H1 (cell line): ENCODE results near the gene WFIKKN1. TPM values are rescaled to one million over a fixed set of nuclear protein-coding genes. Genes with fewer than 3 reads are reported as not detected.

ENCODE experiments used
- CTCF ChIA-PET: fragments of 300-600 bp; sonication (Branson Sonifier 250); formaldehyde crosslinking; loops from one replicate; lab custom pipeline; 2021; ENCODE audit not compliant: partially characterized antibody; lab: Charles Lee
- POLR2A ChIA-PET: fragments of 300-600 bp; sonication (Branson Sonifier 250); formaldehyde crosslinking; loops from one replicate; lab custom pipeline; 2021; ENCODE audit warnings: inconsistent platforms; ENCODE audit not compliant: partially characterized antibody; lab: Charles Lee
- DNase-seq, 2 experiments: peaks; one replicate each; pipeline versions ENCODE4 v3.0.0 to v3.0.0-alpha.2; 2010 to 2022; ENCODE audit warnings: low spot score in 2 of 2, low read depth in 1 of 2, mixed read lengths in 1 of 2
- FAIRE-seq: peaks from 2 replicates; lab custom pipeline; 2011; peaks lifted over from hg19 to GRCh38; lab: Jason Lieb, UNC
- H2AFZ ChIP-seq: 2 replicates; pipeline ENCODE4 v1.8.1; 2012; ENCODE audit warnings: low read length, inconsistent platforms
- H2AK5ac ChIP-seq: 2 replicates; pipeline ENCODE4 v1.6.1; 2013; ENCODE audit warnings: low read depth, low read length
- H2BK120ac ChIP-seq: replicated peaks from 2 replicates; pipeline ENCODE3; 2013; ENCODE audit warnings: low read depth, low read length, inconsistent platforms
- H2BK12ac ChIP-seq: 2 replicates; pipeline ENCODE4 v1.6.1; 2013; ENCODE audit warnings: low read depth, low read length
- H2BK15ac ChIP-seq: 2 replicates; pipeline ENCODE4 v1.6.1; 2013; ENCODE audit warnings: low read length
- H2BK20ac ChIP-seq: 2 replicates; pipeline ENCODE4 v1.6.1; 2013; ENCODE audit warnings: low read length
- H2BK5ac ChIP-seq: 2 replicates; pipeline ENCODE4 v1.6.1; 2013; ENCODE audit warnings: low read depth, low read length
- H3K14ac ChIP-seq: 2 replicates; pipeline ENCODE4 v1.6.1; 2013; ENCODE audit warnings: inconsistent platforms; ENCODE audit not compliant: insufficient read length
- H3K18ac ChIP-seq: 2 replicates; pipeline ENCODE4 v1.6.1; 2013; ENCODE audit warnings: low read length; ENCODE audit errors: extremely low read depth
- H3K23ac ChIP-seq: 2 replicates; pipeline ENCODE4 v1.6.1; 2013; ENCODE audit warnings: inconsistent platforms; ENCODE audit not compliant: insufficient read length
- H3K23me2 ChIP-seq: 2 replicates; pipeline ENCODE4 v1.6.1; 2013; ENCODE audit warnings: low read depth, low read length
- H3K27ac ChIP-seq: 2 replicates; pipeline ENCODE4 v1.6.1; 2011; ENCODE audit warnings: low read depth, low read length, inconsistent platforms
- H3K27me3 ChIP-seq, 4 experiments: replicated peaks in 1 of 4; 1 replicate in 1 of 4; 2 replicates in 3 of 4; pipeline versions ENCODE4 v1.6.1 to v1.8.1; 2011 to 2013; ENCODE audit warnings: low read length in 3 of 4, mild to moderate bottlenecking in 3 of 4, inconsistent platforms in 2 of 4, mixed read lengths in 2 of 4, moderate library complexity in 1 of 4; ENCODE audit not compliant: control insufficient read depth in 3 of 4, insufficient read depth in 3 of 4; ENCODE audit errors: extremely low read depth in 1 of 4
- H3K36me3 ChIP-seq, 4 experiments: 2 replicates each; pipeline versions ENCODE4 v1.6.1 to v1.8.1; 2011 to 2013; ENCODE audit warnings: mild to moderate bottlenecking in 4 of 4, low read length in 3 of 4, moderate library complexity in 2 of 4, control low read depth in 1 of 4, inconsistent platforms in 1 of 4; ENCODE audit not compliant: insufficient read depth in 4 of 4, control insufficient read depth in 2 of 4
- H3K4ac ChIP-seq: replicated peaks from 2 replicates; pipeline ENCODE3; 2013; ENCODE audit warnings: low read length, low read depth, mixed read lengths, inconsistent platforms; ENCODE audit not compliant: insufficient read length
- H3K4me1 ChIP-seq, 4 experiments: replicated peaks in 1 of 4; 1 replicate in 1 of 4; 2 replicates in 3 of 4; pipeline versions ENCODE4 v1.6.1 to v1.8.1; 2011 to 2013; ENCODE audit warnings: low read length in 3 of 4, inconsistent platforms in 2 of 4, mixed read lengths in 1 of 4; ENCODE audit not compliant: insufficient read depth in 4 of 4, control insufficient read depth in 3 of 4
- H3K4me2 ChIP-seq, 2 experiments: 2 replicates each; pipeline versions ENCODE4 v1.6.1 to v1.8.1; 2011 to 2013; ENCODE audit warnings: low read depth in 2 of 2, low read length in 2 of 2, control low read depth in 1 of 2, inconsistent platforms in 1 of 2, mild to moderate bottlenecking in 1 of 2; ENCODE audit not compliant: insufficient read depth in 1 of 2
- H3K4me3 ChIP-seq, 4 experiments: fragments of 200-600, 300-600 bp in 1 of 4; sonication (generic), shearing (Covaris generic), sonication (Bioruptor Twin) in 1 of 4; 2 replicates each; pipeline versions ENCODE4 v1.5.1 to v1.8.1; 2011 to 2016; ENCODE audit warnings: low read length in 4 of 4, low read depth in 3 of 4, control low read depth in 2 of 4, inconsistent platforms in 2 of 4, mild to moderate bottlenecking in 2 of 4, mixed read lengths in 1 of 4, moderate library complexity in 1 of 4; ENCODE audit not compliant: insufficient read depth in 2 of 4; ENCODE audit errors: extremely low read depth in 1 of 4
- H3K56ac ChIP-seq: replicated peaks from 2 replicates; pipeline ENCODE3; 2013; ENCODE audit warnings: low read depth, mild to moderate bottlenecking, mixed read lengths, low read length, inconsistent platforms; ENCODE audit not compliant: insufficient read length
- H3K79me1 ChIP-seq: 2 replicates; pipeline ENCODE4 v1.6.1; 2013; ENCODE audit warnings: low read depth, low read length, control low read depth
- H3K79me2 ChIP-seq, 2 experiments: 2 replicates each; pipeline versions ENCODE4 v1.6.1 to v1.8.1; 2012 to 2013; ENCODE audit warnings: low read length in 2 of 2, mild to moderate bottlenecking in 2 of 2, inconsistent platforms in 1 of 2; ENCODE audit not compliant: insufficient read depth in 2 of 2, control insufficient read depth in 1 of 2
- H3K9ac ChIP-seq, 4 experiments: replicated peaks in 1 of 4; 1 replicate in 1 of 4; 2 replicates in 3 of 4; pipeline versions ENCODE4 v1.6.1 to v1.8.1; 2011 to 2013; ENCODE audit warnings: low read depth in 3 of 4, low read length in 3 of 4, control low read depth in 2 of 4, mild to moderate bottlenecking in 2 of 4, moderate library complexity in 2 of 4, inconsistent platforms in 1 of 4; ENCODE audit errors: extremely low read depth in 1 of 4
- H3K9me3 ChIP-seq, 2 experiments: 2 replicates each; pipeline versions ENCODE4 v1.6.1 to v1.8.1; 2012 to 2013; ENCODE audit warnings: mild to moderate bottlenecking in 2 of 2, moderate library complexity in 2 of 2, control low read depth in 1 of 2, inconsistent platforms in 1 of 2, low read depth in 1 of 2, low read length in 1 of 2, mixed read lengths in 1 of 2; ENCODE audit not compliant: insufficient read depth in 2 of 2
- H4K20me1 ChIP-seq, 2 experiments: replicated peaks in 1 of 2; 2 replicates each; pipeline versions ENCODE3 to v1.8.1; 2011 to 2013; ENCODE audit warnings: inconsistent platforms in 2 of 2, low read length in 2 of 2, mild to moderate bottlenecking in 1 of 2; ENCODE audit not compliant: insufficient read depth in 2 of 2, control insufficient read depth in 1 of 2
- H4K5ac ChIP-seq: 2 replicates; pipeline ENCODE4 v1.6.1; 2013; ENCODE audit warnings: low read length, low read depth, mixed read lengths, inconsistent platforms; ENCODE audit not compliant: insufficient read length
- H4K8ac ChIP-seq: 2 replicates; pipeline ENCODE4 v1.8.0; 2013; ENCODE audit warnings: mild to moderate bottlenecking, moderate library complexity, low read length, inconsistent platforms; ENCODE audit not compliant: insufficient read depth; ENCODE audit errors: extremely low read depth
- H4K91ac ChIP-seq: replicated peaks from 2 replicates; pipeline ENCODE3; 2013; ENCODE audit warnings: low read length, mixed read lengths, inconsistent platforms; ENCODE audit not compliant: insufficient read length
- CTBP2 ChIP-seq: IDR thresholded peaks from 2 replicates; pipeline ENCODE4 v1.7.0; 2011; ENCODE audit warnings: borderline replicate concordance, mild to moderate bottlenecking, moderate library complexity, mixed read lengths, low read length; ENCODE audit not compliant: insufficient read depth, insufficient read length
- EGR1 ChIP-seq: IDR thresholded peaks from 2 replicates; pipeline ENCODE4 v1.6.1; 2011; ENCODE audit warnings: low read depth, low read length, borderline replicate concordance
- EP300 ChIP-seq, 2 experiments: IDR thresholded peaks; 1 replicate in 1 of 2; 2 replicates in 1 of 2; pipeline ENCODE4 v1.6.1; 2011 to 2012; ENCODE audit warnings: low read depth in 2 of 2, low read length in 2 of 2, mild to moderate bottlenecking in 2 of 2, borderline replicate concordance in 1 of 2, inconsistent platforms in 1 of 2, moderate library complexity in 1 of 2
- HDAC2 ChIP-seq, 2 experiments: fragments of 300-600 bp in 1 of 2; sonication (generic) in 1 of 2; IDR thresholded peaks; 2 replicates each; pipeline ENCODE4 v1.6.1; 2011 to 2012; ENCODE audit warnings: low read depth in 2 of 2, low read length in 2 of 2, mild to moderate bottlenecking in 2 of 2, moderate library complexity in 2 of 2, borderline replicate concordance in 1 of 2, inconsistent platforms in 1 of 2
- HDAC6 ChIP-seq: IDR thresholded peaks from one replicate; pipeline ENCODE4 v1.7.1; 2012; ENCODE audit warnings: low read depth, mild to moderate bottlenecking, inconsistent platforms, low read length, moderate library complexity
- JUND ChIP-seq: IDR thresholded peaks from 2 replicates; pipeline ENCODE4 v1.6.1; 2011; ENCODE audit warnings: mild to moderate bottlenecking, improper control_type of control experiment, low read length
- KDM4A ChIP-seq: IDR thresholded peaks from one replicate; pipeline ENCODE4 v1.7.1; 2012; ENCODE audit warnings: low read depth, mild to moderate bottlenecking, moderate library complexity, low read length, inconsistent platforms; ENCODE audit not compliant: severe bottlenecking
- POU5F1 ChIP-seq: IDR thresholded peaks from 2 replicates; pipeline ENCODE4 v1.6.1; 2011; ENCODE audit warnings: low read depth, mild to moderate bottlenecking, low read length, moderate library complexity
- RNF2 ChIP-seq: fragments of 200-900, 300-1000 bp; sonication (generic); IDR thresholded peaks from 2 replicates; pipeline ENCODE4 v1.7.1; 2016; ENCODE audit warnings: borderline replicate concordance, low read depth, mild to moderate bottlenecking, antibody characterized with exemption, low read length; ENCODE audit not compliant: poor library complexity, severe bottlenecking; ENCODE audit errors: missing control alignments
- RXRA ChIP-seq: IDR thresholded peaks from 2 replicates; pipeline ENCODE4 v1.6.1; 2011; ENCODE audit warnings: low read depth, mild to moderate bottlenecking, low read length, moderate library complexity; ENCODE audit not compliant: insufficient read depth
- SP2 ChIP-seq: IDR thresholded peaks from 2 replicates; pipeline ENCODE4 v1.6.1; 2012; ENCODE audit warnings: mild to moderate bottlenecking, low read length, inconsistent platforms
- WGBS, 2 experiments: shearing (Covaris generic) in 1 of 2; methylation state at CpG; one replicate each; pipeline versions ENCODE4 v1.1.6 to v1.1.7; 2013 to 2015; ENCODE audit warnings: low lambda C conversion rate in 2 of 2, mixed read lengths in 2 of 2, inconsistent platforms in 1 of 2, low coverage in 1 of 2, missing lambda C conversion rate in 1 of 2; ENCODE audit not compliant: insufficient replicate concordance in 2 of 2, insufficient coverage in 1 of 2, insufficient read length in 1 of 2; ENCODE audit errors: extremely low coverage in 1 of 2, missing lambda C conversion rate in 1 of 2; 5-methylcytosine and 5-hydroxymethylcytosine counted together
- polyA plus RNA-seq, 7 experiments: library from polyadenylated mRNA; depleted of rRNA in 3 of 7; stranded (reverse) in 5 of 7; unstranded in 2 of 7; fragments of >200 nt in 5 of 7; fragments of 200-250 nt in 2 of 7; gene quantifications; 1 replicate in 5 of 7; 2 replicates in 1 of 7; 4 replicates in 1 of 7; pipeline versions ENCODE4 v1.2.1 to v1.2.3, GENCODE V29; 2011 to 2013; ENCODE audit warnings: missing spikeins in 2 of 7, mixed read lengths in 2 of 7
- total RNA-seq: library from RNA; stranded (reverse); fragmentation: NEBNext Ultra II Directional; extraction: Animal tissue kit (Norgen Biotek cat#: 25700); gene quantifications from 2 replicates; pipeline ENCODE4 v1.2.1, GENCODE V29; 2021

Gene WFIKKN1
- total and polyA plus RNA-seq, 2 of the 8 experiments (the other 6 are each of a cell fraction or from before 2014, with no cell fraction given) = 11.4 to 15.8 TPM

DNA sequence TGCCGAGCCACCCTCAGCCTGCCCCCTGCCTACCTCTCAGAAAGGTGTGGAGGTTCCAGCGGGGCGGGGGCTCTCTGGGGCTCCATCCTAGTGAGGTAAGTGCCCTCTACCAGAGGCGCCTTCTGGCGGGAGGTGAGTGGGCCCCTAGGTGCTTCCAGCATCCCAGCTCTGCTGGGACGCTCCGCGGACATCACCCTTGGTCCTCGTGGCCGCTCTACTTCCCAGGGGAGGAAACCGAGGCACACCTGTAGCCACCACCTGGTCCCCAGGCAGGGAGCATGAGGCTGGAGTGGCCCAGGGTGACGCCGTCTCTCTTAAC lies 12.2 kb downstream of the WFIKKN1 start:
- DNase-seq (no peak), FAIRE-seq (no peak)
- Histone ChIP-seq H3K18ac (no peak overlapping the region), H3K9me3 (no peaks in the 10 kb centered on the region), H4K5ac (no peak overlapping the region), H4K8ac (no peak overlapping the region), H4K91ac (peak overlapping the region; percentile 54), H3K23me2 (peaks cover 8% of the 10 kb centered on the region; the same call in 1 of the 2 replicates), H3K4me1 (peaks cover 0 to 21% (median 15%) of the 10 kb centered on the region in 4 experiments; a peak in 6 of 7 replicates), H2AFZ (no peak overlapping the region), H3K4ac (no peak overlapping the region), H2BK5ac (no peak overlapping the region), H2BK12ac (no peak overlapping the region), H2AK5ac (no peak overlapping the region), H2BK15ac (no peak overlapping the region), H3K56ac (no peak overlapping the region), H3K27me3 (peaks cover 0 to 5% (median 1%) of the 10 kb centered on the region in 4 experiments; a peak in 2 of 7 replicates), H3K79me2 (peaks cover 0 to 2% of the 10 kb centered on the region in 2 experiments; a peak in 1 of 4 replicates), H3K14ac (no peak overlapping the region), H2BK20ac (no peak overlapping the region), H3K79me1 (no peaks in the 10 kb centered on the region; the same call in 1 of the 2 replicates), H3K23ac (no peak overlapping the region), H3K36me3 (no peaks in the 10 kb centered on the region), H4K20me1 (peaks cover 0 to 7% of the 10 kb centered on the region in 2 experiments), H3K4me3 (peak overlapping the region in 2 of 4 experiments; percentile 51 to 88; a peak in 5 of 8 replicates), H3K9ac (no peak overlapping the region), H3K27ac (no peak overlapping the region), H2BK120ac (no peak overlapping the region), H3K4me2 (peak overlapping the region; percentile 56 to 80)
- ChIA-PET CTCF (interaction anchor here (1.0 to 3.4 kb wide), 4 partner anchors 18 to 60 kb away, joined by 3 to 22 read pairs (median 4); no protein-coding TSS in a partner anchor), POLR2A (interaction anchor here (0.9 to 1.4 kb wide), 3 partner anchors 10 to 41 kb away, joined by 3 to 4 read pairs (median 3); partner anchors contain the start of gene JMJD8)
- WGBS, 2 experiments = 78% methylated on average over 13 of the region's 13 CpGs; no CpG with 5 or more reads in 1 of the 2 experiments
- no peak for TF ChIP-seq HDAC2 (IDR thresholded peaks at IDR 0.05; ENCODE audit: borderline replicate concordance in 1 of 2, low read depth in 2 of 2, low read length in 2 of 2)
- no peak for TF ChIP-seq RNF2
- no peak for TF ChIP-seq POU5F1
- no peak for TF ChIP-seq RXRA
- no peak for TF ChIP-seq SP2
- TF ChIP-seq EP300 (IDR thresholded peaks at IDR 0.05; ENCODE audit: borderline replicate concordance in 1 of 2, low read depth in 2 of 2, low read length in 2 of 2) = no peak
- TF ChIP-seq JUND = no peak
- no peak for TF ChIP-seq EGR1
- TF ChIP-seq HDAC6 = no peak
- no peak for TF ChIP-seq CTBP2
- no peak for TF ChIP-seq KDM4A
